Stomach (tissue), 9 donors: Measurements from ENCODE around the gene KIZ. TPM values are rescaled to one million over a fixed set of nuclear protein-coding genes. Genes with fewer than 3 reads are reported as not detected.
"Not testable (repeated sequence)": the region's sequence is repeated elsewhere in the genome, so short reads cannot be mapped to it uniquely, and the experiment has no call there.

Experiments
- DNase-seq, 2 donors: peaks; one replicate each; pipeline versions ENCODE4 v3.0.0 to v3.0.0-alpha.2; 2013 to 2019
- H3K27ac ChIP-seq, 5 donors: fragments of 200-600 bp in 4 of 5; sonication (generic) in 4 of 5; one replicate each; pipeline ENCODE4 v1.5.1; 2013 to 2019; ENCODE audit warnings: mild to moderate bottlenecking in 1 of 5, moderate library complexity in 1 of 5
- H3K27me3 ChIP-seq, 3 donors: fragments of 200-600 bp; sonication (generic); one replicate each; pipeline ENCODE4 v1.5.1; 2017 to 2019; ENCODE audit warnings: mixed run types in 1 of 3
- H3K36me3 ChIP-seq, 4 donors: fragments of 200-600 bp; sonication (generic); 1 replicate in 3 of 4; 2 replicates in 1 of 4; pipeline ENCODE4 v1.5.1; 2016 to 2019
- H3K4me1 ChIP-seq, 4 donors: fragments of 200-600 bp; sonication (generic); one replicate each; pipeline ENCODE4 v1.5.1; 2016 to 2019
- H3K4me3 ChIP-seq, 4 donors: fragments of 200-600 bp; sonication (generic) in 3 of 4; one replicate each; pipeline ENCODE4 v1.5.1; 2016 to 2019; ENCODE audit warnings: mild to moderate bottlenecking in 1 of 4
- H3K9me3 ChIP-seq, 4 donors: fragments of 200-600 bp; sonication (generic); one replicate each; pipeline ENCODE4 v1.5.1; 2016 to 2019
- EP300 ChIP-seq: sonication (generic); formaldehyde crosslinking; IDR thresholded peaks from one replicate; pipeline ENCODE4 v1.6.1; 2017; ENCODE audit warnings: antibody characterized with exemption
- POLR2A ChIP-seq, 4 donors: fragments of 450-650 bp; IDR thresholded peaks; one replicate each; pipeline ENCODE4 v1.6.1; 2016; ENCODE audit warnings: antibody characterized with exemption in 4 of 4, control low read depth in 2 of 4, mild to moderate bottlenecking in 1 of 4, moderate library complexity in 1 of 4
- POLR2AphosphoS5 ChIP-seq, 3 donors: sonication (generic); formaldehyde crosslinking; IDR thresholded peaks; one replicate each; pipeline ENCODE4 v1.6.1; 2016; ENCODE audit warnings: antibody characterized with exemption in 3 of 3
- WGBS, 5 donors: extraction: QIAGEN DNeasy Blood & Tissue Kit in 3 of 5; methylation state at CpG; one replicate each; pipeline versions ENCODE4 v1.1.5 to v1.1.7; 2013 to 2018; 5-methylcytosine and 5-hydroxymethylcytosine counted together
- intact Hi-C: fragments of 100-400 bp; cut with DNase I; formaldehyde crosslinking; loops from one replicate; pipeline ENCODE4 v1.15.1; 2023; ENCODE audit warnings: low total_unique reads
- polyA plus RNA-seq, 3 donors: library from polyadenylated mRNA; stranded (reverse); fragments of 200-250 nt; gene quantifications; one replicate each; pipeline ENCODE4 v1.2.3, GENCODE V29; 2013
- total RNA-seq, 5 donors: library from RNA; depleted of rRNA; stranded (reverse); fragments of >200 nt; gene quantifications; one replicate each; pipeline versions ENCODE4 v1.1.0 to v1.2.3, GENCODE V29; 2014 to 2016
- TF ChIP-seq, protein P1 (sequence below), 7 experiments: fragments of 450-650 bp in 4 of 7; fragments of 200-600 bp in 3 of 7; sonication (generic) in 3 of 7; IDR thresholded peaks; one replicate each; pipeline ENCODE4 v1.5.1; 2016 to 2019; ENCODE audit warnings: antibody characterized with exemption in 7 of 7, control low read depth in 2 of 7, mild to moderate bottlenecking in 1 of 7
- donor health status: healthy with polysubstance abuse.
- donor health status: Bipolar disorder and iron deficiency.
- donor health status: healthy.

Gene KIZ
- total and polyA plus RNA-seq, 8 donors, result 11.7 to 38.2 (median 15.1) TPM

DNA sequence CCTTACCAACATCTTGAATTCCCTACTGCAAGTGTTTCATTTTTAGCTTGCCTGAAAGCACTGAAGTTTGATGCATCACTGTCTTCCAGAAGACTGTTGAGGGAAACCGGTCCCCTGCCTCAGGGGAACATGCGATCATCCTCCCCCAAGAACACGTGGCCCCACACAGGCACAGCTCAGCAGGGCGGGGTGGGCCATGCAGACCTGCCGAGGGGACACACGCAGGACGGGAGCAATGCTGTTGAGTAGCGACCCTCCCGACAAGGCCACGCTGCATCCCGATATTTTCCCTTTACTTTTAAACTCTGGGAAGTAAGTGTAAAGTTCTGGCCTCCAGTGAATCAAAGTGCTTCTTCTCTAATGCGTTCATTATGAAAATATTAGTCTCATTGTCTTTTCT is 117.9 kb downstream of the KIZ start:
- H3K27me3 ChIP-seq, result no peaks in the 10 kb centered on the region
- TF ChIP-seq, protein P1, sequence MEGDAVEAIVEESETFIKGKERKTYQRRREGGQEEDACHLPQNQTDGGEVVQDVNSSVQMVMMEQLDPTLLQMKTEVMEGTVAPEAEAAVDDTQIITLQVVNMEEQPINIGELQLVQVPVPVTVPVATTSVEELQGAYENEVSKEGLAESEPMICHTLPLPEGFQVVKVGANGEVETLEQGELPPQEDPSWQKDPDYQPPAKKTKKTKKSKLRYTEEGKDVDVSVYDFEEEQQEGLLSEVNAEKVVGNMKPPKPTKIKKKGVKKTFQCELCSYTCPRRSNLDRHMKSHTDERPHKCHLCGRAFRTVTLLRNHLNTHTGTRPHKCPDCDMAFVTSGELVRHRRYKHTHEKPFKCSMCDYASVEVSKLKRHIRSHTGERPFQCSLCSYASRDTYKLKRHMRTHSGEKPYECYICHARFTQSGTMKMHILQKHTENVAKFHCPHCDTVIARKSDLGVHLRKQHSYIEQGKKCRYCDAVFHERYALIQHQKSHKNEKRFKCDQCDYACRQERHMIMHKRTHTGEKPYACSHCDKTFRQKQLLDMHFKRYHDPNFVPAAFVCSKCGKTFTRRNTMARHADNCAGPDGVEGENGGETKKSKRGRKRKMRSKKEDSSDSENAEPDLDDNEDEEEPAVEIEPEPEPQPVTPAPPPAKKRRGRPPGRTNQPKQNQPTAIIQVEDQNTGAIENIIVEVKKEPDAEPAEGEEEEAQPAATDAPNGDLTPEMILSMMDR (IDR thresholded peaks at IDR 0.05), result no peak
- TF ChIP-seq EP300 (no peak), POLR2A (IDR thresholded peaks at IDR 0.05) (no peak), POLR2AphosphoS5 (IDR thresholded peaks at IDR 0.05) (no peak)
- H3K4me1 ChIP-seq, result no peaks in the 10 kb centered on the region
- intact Hi-C loops, result no loop called here
- H3K9me3 ChIP-seq, result no peaks in the 10 kb centered on the region
- H3K36me3 ChIP-seq, result peaks cover 8 to 62% (median 33%) of the 10 kb centered on the region in 4 donors
- no peak overlapping the region for H3K27ac ChIP-seq
- 91 to 95% (median 94%) methylated on average over 12 of the region's 12 CpGs for WGBS, 5 donors
- DNase-seq, result no peak
- H3K4me3 ChIP-seq, result no peak overlapping the region

DNA sequence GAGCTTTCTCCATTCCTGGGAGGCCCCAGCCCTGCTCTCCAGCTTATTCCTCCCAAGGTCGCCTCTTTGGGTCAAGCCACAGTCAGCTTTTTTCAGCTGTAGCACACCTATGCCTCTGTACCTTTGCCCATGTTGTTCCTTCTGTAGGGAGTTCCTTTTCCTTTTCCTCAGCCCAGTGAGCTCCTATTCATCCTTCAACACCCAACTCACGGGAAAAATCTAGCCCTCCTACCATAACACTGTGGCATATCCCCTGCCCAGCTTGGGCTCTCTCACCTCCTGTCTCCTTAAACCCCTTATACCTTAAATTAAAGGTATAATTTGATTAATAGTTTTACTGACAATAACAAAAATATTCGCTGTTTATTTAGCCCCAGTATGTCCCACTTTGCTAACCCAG is 118.9 kb downstream of the KIZ start:
- TF ChIP-seq EP300 (no peak), POLR2A (IDR thresholded peaks at IDR 0.05) (no peak), POLR2AphosphoS5 (IDR thresholded peaks at IDR 0.05) (no peak)
- TF ChIP-seq, protein P1 (IDR thresholded peaks at IDR 0.05), result no peak
- Histone ChIP-seq H3K27ac (no peak overlapping the region), H3K4me3 (no peak overlapping the region), H3K27me3 (no peaks in the 10 kb centered on the region), H3K36me3 (peaks cover 8 to 55% (median 29%) of the 10 kb centered on the region in 4 donors), H3K9me3 (no peaks in the 10 kb centered on the region), H3K4me1 (no peaks in the 10 kb centered on the region)
- intact Hi-C loops, result no loop called here
- 92 to 98% (median 95%) methylated on average over 3 of the region's 3 CpGs for WGBS, 5 donors
- DNase-seq, result no peak

DNA sequence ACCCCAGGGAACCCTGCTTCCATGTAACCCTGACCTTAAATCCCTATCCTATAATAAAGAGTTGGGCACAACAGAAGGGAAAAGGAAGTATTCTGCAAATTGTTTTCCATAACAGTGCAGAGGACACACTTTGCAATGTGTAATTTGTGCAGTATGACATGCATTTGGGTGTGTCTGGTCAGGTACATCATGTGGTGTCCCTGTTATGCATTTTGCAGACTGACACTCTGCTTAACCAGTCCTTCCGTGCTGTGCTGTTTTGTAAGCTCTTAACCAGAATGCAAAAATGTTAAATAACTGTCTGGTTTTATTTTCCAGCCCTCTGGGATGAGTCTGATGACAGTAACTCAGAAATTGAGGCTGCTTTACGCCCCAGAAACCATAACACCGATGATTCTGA is 120.3 kb downstream of the KIZ start:
- Histone ChIP-seq H3K27ac (no peak overlapping the region), H3K36me3 (peaks cover 8 to 54% (median 29%) of the 10 kb centered on the region in 4 donors), H3K4me1 (no peaks in the 10 kb centered on the region), H3K9me3 (no peaks in the 10 kb centered on the region), H3K27me3 (no peaks in the 10 kb centered on the region), H3K4me3 (no peak overlapping the region)
- no peak for DNase-seq
- WGBS, 5 donors, result 90 to 94% (median 93%) methylated on average over 3 of the region's 3 CpGs
- no peak for TF ChIP-seq EP300
- no peak for TF ChIP-seq POLR2AphosphoS5 (IDR thresholded peaks at IDR 0.05)
- TF ChIP-seq, protein P1 (IDR thresholded peaks at IDR 0.05), result no peak
- no peak for TF ChIP-seq POLR2A (IDR thresholded peaks at IDR 0.05)
- intact Hi-C loops, result no loop called here

DNA sequence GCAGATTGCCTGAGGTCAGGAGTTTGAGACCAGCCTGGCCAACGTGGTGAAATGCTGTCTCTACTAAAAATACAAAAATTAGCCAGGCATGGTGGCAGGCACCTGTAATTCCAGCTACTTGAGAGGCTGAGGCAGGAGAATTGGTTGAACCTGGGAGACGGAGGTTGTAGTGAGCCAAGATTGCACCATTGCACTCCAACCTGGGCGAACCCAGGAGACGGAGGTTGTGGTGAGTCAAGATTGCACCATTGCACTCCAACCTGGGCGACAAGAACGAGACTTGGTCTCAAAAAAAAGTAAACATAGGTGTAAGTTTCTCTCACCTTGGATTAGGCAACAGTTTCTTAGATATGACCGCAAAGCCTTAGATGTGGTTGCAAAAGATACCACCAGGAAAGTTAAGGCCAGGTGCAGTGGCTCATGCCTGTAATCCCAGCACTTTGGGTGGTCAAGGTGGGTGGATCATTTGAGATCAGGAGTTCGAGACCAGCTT is 121.8 kb downstream of the KIZ start:
- intact Hi-C loops, H3K27ac ChIP-seq, H3K4me1 ChIP-seq, H3K27me3 ChIP-seq, DNase-seq, H3K9me3 ChIP-seq, H3K4me3 ChIP-seq: not testable (repeated sequence)
- 79 to 92% (median 84%) methylated on average over 8 of the region's 8 CpGs for WGBS, 5 donors
- peaks cover 8 to 41% (median 29%) of the 10 kb centered on the region in 4 donors for H3K36me3 ChIP-seq

DNA sequence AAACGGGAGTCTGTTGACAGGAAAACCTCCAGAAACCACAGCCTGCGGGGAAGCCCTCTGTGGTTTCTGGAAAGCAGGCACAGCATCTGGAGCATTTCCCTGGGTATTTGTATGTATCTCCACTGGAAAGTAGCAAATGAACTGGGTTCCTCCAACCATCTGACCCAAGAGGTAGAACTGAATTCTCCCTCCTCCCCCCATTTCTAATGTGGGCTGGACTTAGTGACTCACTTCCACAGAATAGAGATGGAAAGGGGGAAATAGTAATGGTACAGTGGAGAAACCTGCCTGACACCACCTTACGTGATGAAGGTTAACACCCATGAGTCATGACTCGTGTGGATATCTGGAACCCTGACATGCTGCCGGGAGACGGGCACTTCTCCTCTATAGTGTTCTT is 125.4 kb downstream of the KIZ start:
- intact Hi-C loops, result no loop called here
- 46 to 54% (median 48%) methylated on average over 6 of the region's 6 CpGs for WGBS, 5 donors

More for the DNA sequence above, 125.4 kb downstream of the KIZ start:
- no peak overlapping the region for H3K27ac ChIP-seq
- TF ChIP-seq POLR2A (IDR thresholded peaks at IDR 0.05), result no peak
- no peak for TF ChIP-seq EP300
- TF ChIP-seq, protein P1 (IDR thresholded peaks at IDR 0.05), result no peak
- TF ChIP-seq POLR2AphosphoS5 (IDR thresholded peaks at IDR 0.05), result no peak
- no peaks in the 10 kb centered on the region for H3K4me1 ChIP-seq
- peaks cover 0 to 5% (median 1%) of the 10 kb centered on the region in 4 donors for H3K36me3 ChIP-seq
- H3K9me3 ChIP-seq, result no peaks in the 10 kb centered on the region
- no peaks in the 10 kb centered on the region for H3K27me3 ChIP-seq
- no peak for DNase-seq
- no peak overlapping the region for H3K4me3 ChIP-seq
